ENCODE measurements around the gene IMMT.

DNA sequence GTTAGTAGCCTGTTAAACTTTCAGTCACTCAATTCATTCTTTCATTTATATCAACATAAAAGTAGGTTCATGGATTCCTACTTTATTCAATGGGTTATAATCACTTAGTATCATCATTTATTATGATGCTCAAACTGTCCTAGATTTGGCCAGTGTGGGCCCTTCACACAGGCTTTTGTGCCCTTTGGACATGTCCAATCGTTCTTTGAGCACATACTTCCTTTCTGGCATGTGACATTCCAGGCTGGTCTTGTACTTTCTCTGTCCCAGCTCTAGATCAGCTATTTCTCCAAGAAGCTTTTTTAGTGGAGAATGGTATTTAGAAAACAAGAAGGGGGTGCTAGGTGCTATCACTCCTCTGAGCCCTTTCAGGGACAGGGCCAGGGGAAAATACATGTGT, 101.0 kb downstream of the IMMT start:
- TF ChIP-seq, protein P1, sequence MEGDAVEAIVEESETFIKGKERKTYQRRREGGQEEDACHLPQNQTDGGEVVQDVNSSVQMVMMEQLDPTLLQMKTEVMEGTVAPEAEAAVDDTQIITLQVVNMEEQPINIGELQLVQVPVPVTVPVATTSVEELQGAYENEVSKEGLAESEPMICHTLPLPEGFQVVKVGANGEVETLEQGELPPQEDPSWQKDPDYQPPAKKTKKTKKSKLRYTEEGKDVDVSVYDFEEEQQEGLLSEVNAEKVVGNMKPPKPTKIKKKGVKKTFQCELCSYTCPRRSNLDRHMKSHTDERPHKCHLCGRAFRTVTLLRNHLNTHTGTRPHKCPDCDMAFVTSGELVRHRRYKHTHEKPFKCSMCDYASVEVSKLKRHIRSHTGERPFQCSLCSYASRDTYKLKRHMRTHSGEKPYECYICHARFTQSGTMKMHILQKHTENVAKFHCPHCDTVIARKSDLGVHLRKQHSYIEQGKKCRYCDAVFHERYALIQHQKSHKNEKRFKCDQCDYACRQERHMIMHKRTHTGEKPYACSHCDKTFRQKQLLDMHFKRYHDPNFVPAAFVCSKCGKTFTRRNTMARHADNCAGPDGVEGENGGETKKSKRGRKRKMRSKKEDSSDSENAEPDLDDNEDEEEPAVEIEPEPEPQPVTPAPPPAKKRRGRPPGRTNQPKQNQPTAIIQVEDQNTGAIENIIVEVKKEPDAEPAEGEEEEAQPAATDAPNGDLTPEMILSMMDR (IDR thresholded peaks at IDR 0.05): no peak
- TF ChIP-seq POLR2A (IDR thresholded peaks at IDR 0.05): no peak
